A549 (cell line): ENCODE results near the gene POLR3B.

Source experiments
- CBX2 ChIP-seq: fragments of 200-600 bp; sonication (generic); IDR thresholded peaks from 2 replicates; pipeline ENCODE4 v1.6.1; 2016; ENCODE audit warnings: low read depth, mild to moderate bottlenecking, borderline replicate concordance
- E2F6 ChIP-seq: IDR thresholded peaks from 2 replicates; pipeline ENCODE4 v1.6.1; 2012; ENCODE audit warnings: low read depth, borderline replicate concordance
- EHMT2 ChIP-seq: fragments of 200-600 bp; sonication (generic); IDR thresholded peaks from 2 replicates; pipeline ENCODE4 v1.6.1; 2016; ENCODE audit warnings: antibody characterized with exemption, low read depth, mild to moderate bottlenecking, moderate library complexity
- ELK1 ChIP-seq: fragments of 150-350 bp; IDR thresholded peaks from 2 replicates; pipeline ENCODE4 v1.6.1; 2014; ENCODE audit warnings: low read depth, mild to moderate bottlenecking, low read length
- MAZ ChIP-seq: fragments of 150-350 bp; IDR thresholded peaks from 2 replicates; pipeline ENCODE4 v1.6.1; 2014; ENCODE audit warnings: antibody characterized with exemption, low read depth, low read length, borderline replicate concordance
- POLR2A ChIP-seq: IDR thresholded peaks from 2 replicates; pipeline ENCODE4 v1.6.1; 2012; ENCODE audit warnings: mild to moderate bottlenecking, low read length
- POLR2AphosphoS2 ChIP-seq: conservative IDR thresholded peaks from 2 replicates; pipeline ENCODE4 v1.6.1; 2012; ENCODE audit warnings: low read length, improper control_type of control experiment, inconsistent platforms
- ZFP36 ChIP-seq: fragments of 450-650 bp; IDR thresholded peaks from 2 replicates; pipeline ENCODE4 v1.6.1; 2014; ENCODE audit warnings: borderline replicate concordance; ENCODE audit not compliant: partially characterized antibody
- TF ChIP-seq, protein P1 (sequence below): fragments of >200 bp; sonication (Bioruptor Twin); formaldehyde crosslinking; IDR thresholded peaks from 3 replicates; pipeline ENCODE4 v1.5.1; 2016
- TF ChIP-seq, protein P2 (sequence below): IDR thresholded peaks from 2 replicates; pipeline ENCODE4 v1.6.1; 2012
- TF ChIP-seq, protein P3 (sequence below): fragments of 200-600 bp; sonication (generic); IDR thresholded peaks from 2 replicates; pipeline ENCODE4 v1.6.1; 2016; ENCODE audit warnings: antibody characterized with exemption, mild to moderate bottlenecking, moderate library complexity
- TF ChIP-seq, protein P4 (sequence below): fragments of 450-650 bp; IDR thresholded peaks from 2 replicates; pipeline ENCODE4 v1.6.1; 2014; ENCODE audit warnings: antibody characterized with exemption

DNA sequence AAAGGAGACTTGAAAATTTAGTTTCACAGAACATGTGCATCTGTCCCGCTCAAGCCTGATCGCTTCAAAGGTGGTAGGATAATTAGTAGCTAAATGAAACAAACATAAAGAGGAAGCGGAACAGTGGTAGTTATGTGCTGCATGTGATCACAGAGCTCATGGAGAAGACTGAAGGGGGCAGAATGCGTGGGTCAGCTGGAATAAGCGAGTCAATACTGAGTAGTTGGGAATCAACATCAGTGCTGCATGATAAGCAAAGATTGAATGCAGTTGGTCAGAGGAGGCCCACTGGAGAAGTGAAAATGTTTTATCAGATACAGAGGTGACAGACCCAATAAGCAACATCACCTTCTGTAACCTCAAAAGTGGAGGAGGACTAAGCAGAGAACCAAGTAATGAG is 130.1 kb downstream of the POLR3B start:
- TF ChIP-seq, protein P1, sequence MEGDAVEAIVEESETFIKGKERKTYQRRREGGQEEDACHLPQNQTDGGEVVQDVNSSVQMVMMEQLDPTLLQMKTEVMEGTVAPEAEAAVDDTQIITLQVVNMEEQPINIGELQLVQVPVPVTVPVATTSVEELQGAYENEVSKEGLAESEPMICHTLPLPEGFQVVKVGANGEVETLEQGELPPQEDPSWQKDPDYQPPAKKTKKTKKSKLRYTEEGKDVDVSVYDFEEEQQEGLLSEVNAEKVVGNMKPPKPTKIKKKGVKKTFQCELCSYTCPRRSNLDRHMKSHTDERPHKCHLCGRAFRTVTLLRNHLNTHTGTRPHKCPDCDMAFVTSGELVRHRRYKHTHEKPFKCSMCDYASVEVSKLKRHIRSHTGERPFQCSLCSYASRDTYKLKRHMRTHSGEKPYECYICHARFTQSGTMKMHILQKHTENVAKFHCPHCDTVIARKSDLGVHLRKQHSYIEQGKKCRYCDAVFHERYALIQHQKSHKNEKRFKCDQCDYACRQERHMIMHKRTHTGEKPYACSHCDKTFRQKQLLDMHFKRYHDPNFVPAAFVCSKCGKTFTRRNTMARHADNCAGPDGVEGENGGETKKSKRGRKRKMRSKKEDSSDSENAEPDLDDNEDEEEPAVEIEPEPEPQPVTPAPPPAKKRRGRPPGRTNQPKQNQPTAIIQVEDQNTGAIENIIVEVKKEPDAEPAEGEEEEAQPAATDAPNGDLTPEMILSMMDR = no peak
- no peak for TF ChIP-seq POLR2AphosphoS2
- TF ChIP-seq, protein P2, sequence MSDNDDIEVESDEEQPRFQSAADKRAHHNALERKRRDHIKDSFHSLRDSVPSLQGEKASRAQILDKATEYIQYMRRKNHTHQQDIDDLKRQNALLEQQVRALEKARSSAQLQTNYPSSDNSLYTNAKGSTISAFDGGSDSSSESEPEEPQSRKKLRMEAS = no peak
- TF ChIP-seq EHMT2 = no peak
- TF ChIP-seq MAZ = no peak
- TF ChIP-seq, protein P3, sequence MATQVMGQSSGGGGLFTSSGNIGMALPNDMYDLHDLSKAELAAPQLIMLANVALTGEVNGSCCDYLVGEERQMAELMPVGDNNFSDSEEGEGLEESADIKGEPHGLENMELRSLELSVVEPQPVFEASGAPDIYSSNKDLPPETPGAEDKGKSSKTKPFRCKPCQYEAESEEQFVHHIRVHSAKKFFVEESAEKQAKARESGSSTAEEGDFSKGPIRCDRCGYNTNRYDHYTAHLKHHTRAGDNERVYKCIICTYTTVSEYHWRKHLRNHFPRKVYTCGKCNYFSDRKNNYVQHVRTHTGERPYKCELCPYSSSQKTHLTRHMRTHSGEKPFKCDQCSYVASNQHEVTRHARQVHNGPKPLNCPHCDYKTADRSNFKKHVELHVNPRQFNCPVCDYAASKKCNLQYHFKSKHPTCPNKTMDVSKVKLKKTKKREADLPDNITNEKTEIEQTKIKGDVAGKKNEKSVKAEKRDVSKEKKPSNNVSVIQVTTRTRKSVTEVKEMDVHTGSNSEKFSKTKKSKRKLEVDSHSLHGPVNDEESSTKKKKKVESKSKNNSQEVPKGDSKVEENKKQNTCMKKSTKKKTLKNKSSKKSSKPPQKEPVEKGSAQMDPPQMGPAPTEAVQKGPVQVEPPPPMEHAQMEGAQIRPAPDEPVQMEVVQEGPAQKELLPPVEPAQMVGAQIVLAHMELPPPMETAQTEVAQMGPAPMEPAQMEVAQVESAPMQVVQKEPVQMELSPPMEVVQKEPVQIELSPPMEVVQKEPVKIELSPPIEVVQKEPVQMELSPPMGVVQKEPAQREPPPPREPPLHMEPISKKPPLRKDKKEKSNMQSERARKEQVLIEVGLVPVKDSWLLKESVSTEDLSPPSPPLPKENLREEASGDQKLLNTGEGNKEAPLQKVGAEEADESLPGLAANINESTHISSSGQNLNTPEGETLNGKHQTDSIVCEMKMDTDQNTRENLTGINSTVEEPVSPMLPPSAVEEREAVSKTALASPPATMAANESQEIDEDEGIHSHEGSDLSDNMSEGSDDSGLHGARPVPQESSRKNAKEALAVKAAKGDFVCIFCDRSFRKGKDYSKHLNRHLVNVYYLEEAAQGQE = no peak
- TF ChIP-seq, protein P4, sequence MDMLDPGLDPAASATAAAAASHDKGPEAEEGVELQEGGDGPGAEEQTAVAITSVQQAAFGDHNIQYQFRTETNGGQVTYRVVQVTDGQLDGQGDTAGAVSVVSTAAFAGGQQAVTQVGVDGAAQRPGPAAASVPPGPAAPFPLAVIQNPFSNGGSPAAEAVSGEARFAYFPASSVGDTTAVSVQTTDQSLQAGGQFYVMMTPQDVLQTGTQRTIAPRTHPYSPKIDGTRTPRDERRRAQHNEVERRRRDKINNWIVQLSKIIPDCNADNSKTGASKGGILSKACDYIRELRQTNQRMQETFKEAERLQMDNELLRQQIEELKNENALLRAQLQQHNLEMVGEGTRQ = no peak
- no peak for TF ChIP-seq POLR2A
- no peak for TF ChIP-seq ELK1
- no peak for TF ChIP-seq E2F6
- no peak for TF ChIP-seq ZFP36
- TF ChIP-seq CBX2 = no peak
